ENCODE results near the gene RPS6KA2. TPM values are rescaled to one million over a fixed set of nuclear protein-coding genes. Genes with fewer than 3 reads are reported as not detected.

The RPS6KA2 gene
- total RNA-seq, 1 donor from 2014 or later = 12.3 TPM

DNA sequence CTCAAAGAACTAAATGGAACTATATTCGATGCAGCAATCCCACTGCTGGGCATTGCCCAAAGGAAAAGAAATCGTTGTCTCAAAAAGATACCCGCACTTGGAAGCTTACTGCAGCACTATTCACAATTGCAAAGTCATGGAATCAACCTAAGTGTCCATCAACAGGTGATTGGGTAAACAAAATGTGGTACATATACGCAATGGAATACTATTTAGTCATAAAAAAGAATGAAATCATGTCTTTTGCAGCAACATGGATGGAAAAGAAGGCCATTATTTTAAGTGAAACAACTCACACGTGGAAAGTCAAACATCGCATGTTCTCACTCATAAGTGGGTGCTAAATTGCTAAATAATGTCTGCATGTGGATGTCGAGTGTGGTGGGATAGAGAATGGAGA, 173.4 kb downstream of the RPS6KA2 start:
- no peak overlapping the region for H3K27ac Mint-ChIP-seq
- no peaks in the 10 kb centered on the region for H3K4me1 Mint-ChIP-seq
- no peaks in the 10 kb centered on the region for H3K27me3 Mint-ChIP-seq (ENCODE audit: low read depth)
- TF ChIP-seq, protein P1, sequence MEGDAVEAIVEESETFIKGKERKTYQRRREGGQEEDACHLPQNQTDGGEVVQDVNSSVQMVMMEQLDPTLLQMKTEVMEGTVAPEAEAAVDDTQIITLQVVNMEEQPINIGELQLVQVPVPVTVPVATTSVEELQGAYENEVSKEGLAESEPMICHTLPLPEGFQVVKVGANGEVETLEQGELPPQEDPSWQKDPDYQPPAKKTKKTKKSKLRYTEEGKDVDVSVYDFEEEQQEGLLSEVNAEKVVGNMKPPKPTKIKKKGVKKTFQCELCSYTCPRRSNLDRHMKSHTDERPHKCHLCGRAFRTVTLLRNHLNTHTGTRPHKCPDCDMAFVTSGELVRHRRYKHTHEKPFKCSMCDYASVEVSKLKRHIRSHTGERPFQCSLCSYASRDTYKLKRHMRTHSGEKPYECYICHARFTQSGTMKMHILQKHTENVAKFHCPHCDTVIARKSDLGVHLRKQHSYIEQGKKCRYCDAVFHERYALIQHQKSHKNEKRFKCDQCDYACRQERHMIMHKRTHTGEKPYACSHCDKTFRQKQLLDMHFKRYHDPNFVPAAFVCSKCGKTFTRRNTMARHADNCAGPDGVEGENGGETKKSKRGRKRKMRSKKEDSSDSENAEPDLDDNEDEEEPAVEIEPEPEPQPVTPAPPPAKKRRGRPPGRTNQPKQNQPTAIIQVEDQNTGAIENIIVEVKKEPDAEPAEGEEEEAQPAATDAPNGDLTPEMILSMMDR (IDR thresholded peaks at IDR 0.05; ENCODE audit: unreplicated experiment) = no peak
- H3K36me3 Mint-ChIP-seq = peaks cover 30% of the 10 kb centered on the region
- peaks cover 29% of the 10 kb centered on the region for H3K9me3 Mint-ChIP-seq
- no peak for DNase-seq (ENCODE audit: low spot score in 2 of 2, unreplicated experiment in 2 of 2)
- H3K4me3 Mint-ChIP-seq = no peak overlapping the region

DNA sequence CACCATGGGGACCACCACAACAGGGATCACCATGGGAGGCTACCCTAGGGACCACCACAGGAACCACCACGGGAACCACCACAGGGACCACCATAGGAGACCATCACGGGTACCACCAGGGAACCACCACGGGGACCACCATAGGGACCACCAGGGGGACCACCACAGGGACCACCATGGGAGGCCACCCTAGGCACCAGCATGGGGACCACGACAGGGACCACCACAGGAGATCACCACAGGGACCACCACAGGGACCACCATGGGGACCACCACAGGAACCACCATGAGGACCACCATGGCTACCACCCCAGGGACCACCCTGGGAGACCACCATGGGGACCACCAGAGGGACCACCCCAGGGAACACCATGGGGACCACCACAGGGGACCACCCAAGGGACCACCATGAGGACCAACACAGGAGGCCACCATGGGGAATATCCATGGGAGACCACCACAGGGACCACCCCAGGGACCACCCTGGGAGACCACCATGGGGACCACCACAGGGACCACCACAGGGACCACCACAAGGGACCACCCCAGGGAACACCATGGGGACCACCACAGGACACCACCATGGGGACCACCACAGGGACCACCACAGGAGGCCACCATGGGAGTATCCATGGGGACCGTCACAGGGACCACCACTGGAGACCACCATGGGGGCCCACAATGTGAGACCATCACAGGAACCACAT, 176.7 kb downstream of the RPS6KA2 start:
- no peak for DNase-seq (ENCODE audit: low spot score in 2 of 2, unreplicated experiment in 2 of 2)
- TF ChIP-seq, protein P1 (IDR thresholded peaks at IDR 0.05; ENCODE audit: unreplicated experiment) = no peak
- Mint-ChIP-seq H3K27ac (no peak overlapping the region), H3K4me1 (no peaks in the 10 kb centered on the region), H3K9me3 (peaks cover 23% of the 10 kb centered on the region), H3K27me3 (ENCODE audit: low read depth) (no peaks in the 10 kb centered on the region), H3K36me3 (peaks cover 32% of the 10 kb centered on the region), H3K4me3 (no peak overlapping the region)

DNA sequence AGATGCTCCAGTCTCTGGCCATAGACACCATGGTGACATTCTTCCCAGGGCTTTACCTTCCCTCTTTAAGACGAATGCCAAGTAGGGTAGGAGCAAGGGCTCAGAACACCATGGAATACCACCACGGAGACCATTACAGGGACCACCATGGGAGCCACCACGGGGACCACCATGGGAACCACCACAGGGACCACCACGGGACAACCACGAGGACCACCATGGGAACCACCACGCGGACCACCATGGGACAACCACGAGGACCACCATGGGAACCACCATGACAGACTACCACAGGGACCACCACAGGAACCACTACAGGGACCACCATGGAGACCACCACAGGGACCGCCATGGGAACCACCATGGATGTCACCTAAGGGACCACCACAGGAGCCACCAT, 177.4 kb downstream of the RPS6KA2 start:
- no peak for DNase-seq (ENCODE audit: low spot score in 2 of 2, unreplicated experiment in 2 of 2)
- TF ChIP-seq, protein P1 (IDR thresholded peaks at IDR 0.05; ENCODE audit: unreplicated experiment) = no peak
- no peaks in the 10 kb centered on the region for H3K4me1 Mint-ChIP-seq
- peaks cover 32% of the 10 kb centered on the region for H3K36me3 Mint-ChIP-seq
- no peaks in the 10 kb centered on the region for H3K27me3 Mint-ChIP-seq (ENCODE audit: low read depth)
- peaks cover 23% of the 10 kb centered on the region for H3K9me3 Mint-ChIP-seq
- no peak overlapping the region for H3K27ac Mint-ChIP-seq
- H3K4me3 Mint-ChIP-seq = no peak overlapping the region

DNA sequence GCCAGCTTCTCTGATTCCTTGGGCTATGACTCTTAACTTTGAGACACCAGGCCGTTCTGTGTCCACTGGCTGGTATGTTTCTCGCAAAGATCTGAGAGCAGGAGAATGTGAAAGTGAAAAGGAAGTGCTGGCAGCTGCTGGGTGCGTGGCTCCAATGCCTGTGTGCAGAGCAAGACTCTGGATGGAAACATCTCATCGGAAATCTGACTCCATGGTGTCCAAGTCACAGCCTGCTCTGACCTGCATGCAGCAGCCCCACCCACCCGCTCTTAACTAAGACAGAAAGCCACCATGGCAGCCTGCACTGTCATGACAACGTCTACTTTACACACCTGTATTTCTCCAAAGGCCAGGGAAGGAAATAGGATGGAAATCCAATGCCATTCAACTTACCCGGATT, 178.0 kb downstream of the RPS6KA2 start:
- no peak overlapping the region for H3K4me3 Mint-ChIP-seq
- no peak overlapping the region for H3K27ac Mint-ChIP-seq
- no peaks in the 10 kb centered on the region for H3K27me3 Mint-ChIP-seq (ENCODE audit: low read depth)
- H3K36me3 Mint-ChIP-seq = peaks cover 31% of the 10 kb centered on the region
- no peak for DNase-seq (ENCODE audit: low spot score in 2 of 2, unreplicated experiment in 2 of 2)
- no peaks in the 10 kb centered on the region for H3K4me1 Mint-ChIP-seq
- TF ChIP-seq, protein P1 (IDR thresholded peaks at IDR 0.05; ENCODE audit: unreplicated experiment) = no peak
- H3K9me3 Mint-ChIP-seq = peaks cover 23% of the 10 kb centered on the region

DNA sequence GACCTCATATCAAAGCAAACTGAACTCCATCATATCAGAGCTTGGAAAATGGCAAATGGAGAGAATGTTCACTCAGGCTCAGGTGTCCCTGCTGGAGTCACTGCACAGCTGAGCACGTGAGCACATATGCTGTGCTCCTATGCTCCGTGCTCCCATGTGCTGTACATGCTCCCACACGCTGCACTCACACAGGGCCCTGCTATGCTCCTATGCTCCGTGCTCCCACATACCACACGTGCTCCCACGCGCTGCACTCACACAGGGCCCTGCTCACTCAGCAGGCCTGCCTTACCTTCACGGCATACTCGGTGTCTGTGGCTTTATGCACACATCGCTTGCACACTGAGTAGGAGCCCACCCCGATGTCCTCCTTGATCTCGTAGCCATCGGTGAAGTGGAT, 178.6 kb downstream of the RPS6KA2 start:
- no peaks in the 10 kb centered on the region for H3K4me1 Mint-ChIP-seq
- peaks cover 27% of the 10 kb centered on the region for H3K36me3 Mint-ChIP-seq
- peaks cover 19% of the 10 kb centered on the region for H3K9me3 Mint-ChIP-seq
- TF ChIP-seq, protein P1 (IDR thresholded peaks at IDR 0.05; ENCODE audit: unreplicated experiment) = no peak
- no peak overlapping the region for H3K27ac Mint-ChIP-seq
- H3K27me3 Mint-ChIP-seq (ENCODE audit: low read depth) = no peaks in the 10 kb centered on the region
- no peak overlapping the region for H3K4me3 Mint-ChIP-seq
- no peak for DNase-seq (ENCODE audit: low spot score in 2 of 2, unreplicated experiment in 2 of 2)

Data from mesothelial cell of epicardium (in vitro differentiated cells).